HG03097 (cell line): Measurements from ENCODE around the gene ASIC1.
"Not testable (repeated sequence)": the region's sequence is repeated elsewhere in the genome, so short reads cannot be mapped to it uniquely, and the experiment has no call there.

Experiments used
- ATAC-seq: cut with Tn5 transposase; IDR thresholded peaks from one replicate; pipeline ENCODE4 v1.9.1; 2021; ENCODE audit not compliant: unreplicated experiment, low FRiP score

The ASIC1 gene

DNA sequence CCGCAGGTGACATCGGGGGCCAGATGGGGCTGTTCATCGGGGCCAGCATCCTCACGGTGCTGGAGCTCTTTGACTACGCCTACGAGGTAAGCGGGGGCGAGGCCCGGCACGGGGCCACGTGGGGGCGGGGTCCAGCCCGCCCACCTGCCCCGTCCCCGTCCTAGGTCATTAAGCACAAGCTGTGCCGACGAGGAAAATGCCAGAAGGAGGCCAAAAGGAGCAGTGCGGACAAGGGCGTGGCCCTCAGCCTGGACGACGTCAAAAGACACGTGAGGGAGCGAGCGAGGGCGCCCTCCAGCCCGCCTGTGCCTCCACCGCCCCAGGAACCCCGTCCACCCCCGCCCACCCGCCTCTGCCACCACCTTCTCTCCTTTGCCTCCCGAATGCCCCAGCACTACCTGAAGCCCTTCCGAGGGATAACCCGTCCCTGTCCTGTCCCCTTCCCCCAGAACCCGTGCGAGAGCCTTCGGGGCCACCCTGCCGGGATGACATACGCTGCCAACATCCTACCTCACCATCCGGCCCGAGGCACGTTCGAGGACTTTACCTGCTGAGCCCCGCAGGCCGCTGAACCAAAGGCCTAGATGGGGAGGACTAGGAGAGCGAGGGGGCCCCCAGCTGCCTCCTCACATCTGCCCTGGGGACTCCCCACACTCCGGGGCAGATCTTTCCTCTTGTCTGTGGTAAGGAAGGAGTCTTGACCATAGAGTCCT lies 23.9 kb downstream of the ASIC1 start:
- no peak for ATAC-seq

DNA sequence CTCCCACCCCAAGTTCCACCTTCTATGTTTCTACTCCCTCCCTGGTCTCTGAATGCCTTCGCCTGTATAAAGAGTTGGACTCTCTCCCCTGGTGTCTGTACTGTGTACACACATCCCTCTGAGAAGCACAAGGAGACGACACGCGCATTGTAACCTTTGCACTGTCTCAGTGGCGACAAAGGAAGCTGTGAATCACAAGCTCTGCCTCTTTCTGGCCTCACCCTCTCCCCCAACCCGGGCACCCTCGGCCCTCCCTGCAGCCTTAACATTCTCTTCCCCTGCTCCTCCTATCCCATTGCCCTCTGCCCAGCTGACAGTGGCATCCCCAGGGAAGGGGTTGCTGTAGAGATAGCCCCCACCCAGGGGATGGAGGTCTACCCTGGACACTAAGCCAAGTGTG lies 25.2 kb downstream of the ASIC1 start:
- ATAC-seq = no peak

DNA sequence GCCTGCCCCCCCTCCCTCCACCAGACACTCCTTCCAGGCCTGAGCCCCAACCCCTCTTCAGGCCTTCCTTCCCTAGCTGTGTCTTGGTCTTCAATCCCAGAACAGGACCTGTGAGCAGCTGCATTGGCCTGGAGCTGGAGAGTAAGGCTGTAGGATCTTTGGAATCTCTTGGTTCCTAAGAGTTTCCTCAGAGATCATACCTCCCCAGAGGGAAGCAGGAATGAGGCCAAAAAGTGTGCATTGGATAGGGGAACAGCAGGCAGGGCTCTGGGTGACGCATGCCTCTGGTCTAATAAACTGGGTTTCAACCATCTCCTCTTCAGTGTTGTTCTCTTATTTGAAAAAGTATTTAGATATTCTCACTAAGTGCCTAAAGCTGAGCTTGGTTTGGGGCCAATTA lies 25.9 kb downstream of the ASIC1 start:
- no peak for ATAC-seq

DNA sequence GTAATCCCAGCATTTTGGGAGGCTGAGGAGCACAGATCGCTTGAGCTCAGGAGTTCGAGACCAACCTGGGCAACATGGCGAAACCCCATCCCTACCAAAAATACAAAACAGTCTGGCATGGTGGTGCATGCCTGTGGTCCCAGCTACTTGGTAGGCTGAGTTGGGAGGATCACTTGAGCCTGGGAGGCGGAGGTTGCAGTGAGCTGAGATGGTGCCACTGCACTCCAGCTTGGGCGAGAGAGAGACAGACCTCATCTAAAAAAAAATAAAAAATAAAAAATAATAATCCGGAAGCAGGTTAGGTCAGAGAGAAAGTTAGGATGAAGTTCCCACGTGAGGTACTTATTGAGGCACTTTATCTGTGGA lies 27.0 kb downstream of the ASIC1 start:
- not testable (repeated sequence) for ATAC-seq

DNA sequence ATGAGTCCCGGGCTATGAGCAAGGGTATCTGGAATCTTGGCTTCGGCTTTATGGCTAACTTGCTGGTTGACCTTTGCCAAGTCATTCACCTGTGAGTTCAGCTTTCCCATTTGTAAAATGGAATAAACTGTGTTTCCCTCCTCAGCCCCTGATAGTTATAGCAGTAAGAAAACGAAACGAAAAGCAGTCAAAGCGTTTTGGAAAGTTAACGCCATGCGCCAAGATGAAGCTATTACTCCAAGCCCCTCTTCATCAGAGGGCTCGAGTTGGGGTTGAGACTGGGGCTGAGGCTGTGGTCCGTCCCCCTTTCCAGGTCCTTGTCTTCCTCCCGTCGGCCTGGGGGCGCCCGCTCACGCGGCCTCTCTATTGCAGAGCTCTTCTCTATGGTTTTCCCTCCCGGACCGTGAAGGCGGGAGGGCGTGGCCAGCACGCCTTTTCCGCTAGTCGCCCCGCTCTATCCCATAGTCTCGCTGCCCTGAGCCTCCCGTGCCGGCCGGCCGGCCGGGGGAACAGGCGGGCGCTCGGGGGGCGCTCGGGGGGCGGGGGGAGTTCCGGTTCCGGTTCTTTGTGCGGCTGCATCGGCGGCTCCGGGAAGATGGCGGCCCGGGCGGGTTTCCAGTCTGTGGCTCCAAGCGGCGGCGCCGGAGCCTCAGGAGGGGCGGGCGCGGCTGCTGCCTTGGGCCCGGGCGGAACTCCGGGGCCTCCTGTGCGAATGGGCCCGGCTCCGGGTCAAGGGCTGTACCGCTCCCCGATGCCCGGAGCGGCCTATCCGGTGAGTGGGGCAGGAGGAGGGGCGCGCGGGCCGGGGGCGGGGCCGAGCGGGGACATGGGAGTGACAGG lies 27.6 kb downstream of the ASIC1 start, which contains the start of gene SMARCD1:
TSS of gene SMARCD1 (plus strand) at position 568 of the 840 bp plus-strand sequence. CDS start at position 596, 28 bp downstream.
- ATAC-seq = peak; percentile 71

DNA sequence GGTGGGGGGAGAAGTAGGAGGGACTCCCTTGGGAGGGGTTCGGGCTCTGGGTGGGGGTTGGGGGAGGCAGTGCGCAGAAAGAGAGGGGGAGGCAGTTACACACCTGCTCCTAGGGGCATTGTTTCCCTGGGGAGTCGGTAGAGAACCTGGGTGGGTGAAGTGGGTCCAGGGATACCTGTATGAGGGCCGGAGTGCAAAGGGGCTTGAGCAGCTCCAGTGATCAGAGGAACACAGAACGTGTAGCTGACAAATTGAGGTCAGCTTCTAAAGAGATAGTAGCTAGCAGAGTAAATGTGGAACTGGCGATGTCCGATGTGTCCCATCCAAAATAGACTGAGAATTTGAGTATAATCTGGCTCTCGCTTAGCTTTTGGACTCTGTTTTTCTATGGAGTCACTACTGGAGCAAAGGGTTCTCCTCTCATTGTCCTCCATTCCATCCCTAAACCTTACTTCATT lies 28.2 kb downstream of the ASIC1 start:
- peak; percentile 7 for ATAC-seq

DNA sequence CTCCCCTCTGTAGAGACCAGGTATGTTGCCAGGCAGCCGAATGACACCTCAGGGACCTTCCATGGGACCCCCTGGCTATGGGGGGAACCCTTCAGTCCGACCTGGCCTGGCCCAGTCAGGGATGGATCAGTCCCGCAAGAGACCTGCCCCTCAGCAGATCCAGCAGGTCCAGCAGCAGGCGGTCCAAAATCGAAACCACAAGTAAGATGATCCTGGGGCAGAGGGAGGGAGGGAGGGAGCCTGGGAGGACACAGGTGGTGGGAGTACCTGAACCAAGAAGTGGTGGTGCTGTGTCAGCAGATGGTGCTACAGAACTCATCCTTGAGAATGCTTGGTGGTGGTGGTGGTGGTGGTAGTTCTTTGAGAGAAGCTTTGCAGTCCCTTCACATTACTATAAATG lies 28.8 kb downstream of the ASIC1 start:
- no peak for ATAC-seq

DNA sequence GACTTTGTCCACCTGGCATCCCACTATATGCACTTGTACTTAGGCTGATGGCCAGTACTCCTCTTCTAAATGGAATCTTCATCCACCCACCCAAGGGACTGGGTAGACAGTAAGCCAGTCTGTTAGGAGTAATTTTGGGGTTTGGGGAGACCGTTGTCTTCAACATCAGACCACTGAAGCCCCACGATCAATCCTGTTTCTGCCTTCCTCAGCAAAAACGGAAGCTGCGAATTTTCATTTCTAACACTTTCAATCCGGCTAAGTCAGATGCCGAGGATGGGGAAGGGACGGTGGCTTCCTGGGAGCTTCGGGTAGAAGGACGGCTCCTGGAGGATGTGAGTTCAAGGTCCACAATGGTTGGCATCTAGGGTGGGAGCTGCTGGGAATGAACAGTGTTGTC lies 29.8 kb downstream of the ASIC1 start:
- ATAC-seq = no peak

DNA sequence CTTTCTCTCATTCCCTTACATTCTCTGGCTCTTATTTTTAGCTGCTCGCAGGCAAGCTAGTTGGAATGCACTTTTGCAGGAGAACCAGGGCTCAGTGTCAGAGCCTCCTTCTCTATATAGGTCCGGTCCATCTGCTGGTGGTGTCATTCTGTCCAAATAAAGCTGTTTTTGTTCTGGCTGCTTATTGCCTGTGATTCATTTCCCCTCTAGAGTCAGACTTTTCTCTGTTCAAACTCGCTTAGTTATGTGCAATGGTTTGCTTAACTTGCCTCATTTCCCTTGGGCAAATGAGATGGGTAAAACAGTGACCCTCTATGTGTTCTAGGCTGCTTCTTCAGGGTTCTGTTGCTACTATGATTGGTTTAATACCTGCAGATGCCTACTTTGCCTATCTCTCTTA lies 30.6 kb downstream of the ASIC1 start:
- ATAC-seq = no peak

DNA sequence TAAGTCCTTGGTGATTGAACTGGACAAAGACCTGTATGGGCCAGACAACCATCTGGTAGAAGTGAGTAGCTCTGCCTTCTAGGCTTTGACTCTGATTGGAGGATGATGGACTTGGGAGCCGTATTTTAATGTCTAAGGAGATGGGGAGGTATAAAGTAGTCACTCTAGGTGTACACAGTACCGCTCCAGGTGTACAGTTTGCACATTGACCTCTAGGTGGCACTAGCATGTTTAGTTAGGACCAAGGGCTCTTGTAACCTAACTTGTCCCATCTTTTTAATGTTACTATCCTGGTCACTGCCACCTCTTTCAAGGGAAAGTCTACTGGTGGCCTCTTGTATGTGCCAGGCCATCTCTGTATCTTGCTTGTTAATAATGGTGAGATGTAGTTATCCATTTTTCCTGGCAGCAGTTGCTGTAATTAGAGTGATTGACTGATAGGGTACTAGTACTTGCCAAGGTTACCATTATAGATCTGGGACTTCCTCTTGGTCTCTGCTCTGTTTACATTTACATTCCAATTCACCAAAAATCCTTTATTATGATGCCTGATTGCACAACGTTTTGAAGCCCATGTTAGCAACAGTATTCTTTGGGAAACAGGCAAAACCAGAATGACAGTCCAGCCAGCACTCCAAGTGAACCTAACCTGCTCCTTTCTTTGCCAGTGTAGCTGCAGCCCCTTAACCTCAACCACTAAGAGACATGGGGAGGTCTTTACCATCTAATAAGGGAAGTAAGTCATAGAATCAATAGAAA lies 31.4 kb downstream of the ASIC1 start:
- ATAC-seq = no peak

DNA sequence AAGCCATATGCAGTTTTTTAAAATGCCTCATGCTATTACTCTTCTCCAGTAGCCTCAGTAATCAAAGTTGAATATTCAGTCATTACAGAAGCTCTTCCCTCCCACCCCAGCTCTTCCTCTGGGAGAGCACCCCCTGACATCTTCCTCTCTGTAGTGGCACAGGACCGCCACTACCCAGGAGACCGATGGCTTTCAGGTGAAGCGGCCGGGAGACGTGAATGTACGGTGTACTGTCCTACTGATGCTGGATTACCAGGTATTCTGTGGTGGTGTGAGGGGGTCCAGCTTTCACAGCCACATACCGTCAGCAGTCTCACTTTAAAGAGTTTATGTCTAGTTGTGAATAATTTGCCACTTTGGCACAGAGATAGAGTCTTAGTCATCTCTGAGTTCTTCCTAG lies 32.3 kb downstream of the ASIC1 start:
- ATAC-seq = no peak

DNA sequence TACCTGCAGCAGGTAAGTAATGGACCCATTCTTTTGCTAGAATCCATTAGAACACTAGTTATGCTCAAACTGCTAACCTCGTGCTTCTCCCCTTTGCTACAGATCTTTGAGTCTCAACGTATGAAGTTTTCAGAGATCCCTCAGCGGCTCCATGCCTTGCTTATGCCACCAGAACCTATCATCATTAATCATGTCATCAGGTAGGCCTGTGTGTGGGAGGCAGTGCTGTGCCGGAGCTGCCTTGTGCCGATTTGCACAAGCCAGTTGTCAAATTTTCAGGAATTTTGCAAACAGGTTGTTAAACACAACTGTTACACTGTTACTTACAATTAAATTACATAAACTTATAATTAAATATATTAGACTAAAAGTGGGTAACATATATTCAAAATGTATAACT lies 33.0 kb downstream of the ASIC1 start:
- no peak for ATAC-seq

DNA sequence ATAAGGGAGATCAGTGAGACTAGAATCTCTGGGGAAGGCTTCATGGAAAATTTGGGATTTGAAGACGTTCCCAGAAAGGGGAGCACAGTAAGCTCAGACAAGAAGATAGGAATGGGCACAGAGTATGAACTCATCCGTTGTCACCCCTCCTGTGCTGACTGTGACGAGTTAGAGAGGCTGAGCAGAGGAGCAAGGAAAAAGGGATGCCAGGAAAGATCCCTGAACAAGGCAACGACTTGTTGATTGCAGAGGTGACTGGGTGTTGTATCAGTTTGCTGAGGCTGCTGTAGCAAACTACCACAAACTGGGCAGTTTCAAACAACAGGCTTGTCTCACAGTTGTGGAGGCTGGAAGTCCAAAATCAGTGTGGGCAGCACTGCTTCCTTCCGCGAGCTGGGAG lies 40.6 kb downstream of the ASIC1 start:
- ATAC-seq = no peak

DNA sequence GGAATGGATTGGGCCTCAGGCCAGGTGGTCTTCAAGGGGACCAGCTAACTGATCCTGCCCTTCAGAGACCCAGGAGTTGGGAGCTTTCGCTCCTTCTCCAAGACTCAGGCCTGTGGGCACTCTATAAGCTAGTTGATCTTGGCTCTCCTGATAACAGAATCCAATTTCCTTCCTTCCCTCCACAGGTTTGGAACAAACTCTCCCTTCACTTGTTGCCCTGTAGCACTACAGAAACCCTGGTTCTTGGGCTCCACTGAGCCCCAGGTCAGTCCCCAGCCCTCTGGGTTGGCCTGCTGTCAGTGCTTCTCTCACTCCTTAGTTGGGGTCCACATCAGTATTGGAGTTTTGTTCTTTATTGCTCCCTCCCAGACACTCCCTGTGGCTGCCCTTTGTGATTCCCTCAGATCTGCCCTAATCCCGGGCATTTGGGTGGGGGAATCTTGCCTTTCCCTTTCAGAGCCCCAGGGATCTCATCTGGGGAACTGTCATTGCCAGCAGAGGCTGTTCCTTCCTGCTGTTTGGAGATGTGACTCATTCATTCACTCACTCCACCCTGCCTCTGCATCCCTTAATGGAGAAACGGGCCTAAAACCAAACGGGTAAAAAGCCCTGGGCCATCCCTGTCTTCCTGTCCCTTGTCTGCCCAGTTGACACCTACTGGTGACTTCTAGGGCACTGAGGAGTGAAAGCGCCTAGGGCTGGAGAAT lies 42.1 kb downstream of the ASIC1 start:
- ATAC-seq = no peak

DNA sequence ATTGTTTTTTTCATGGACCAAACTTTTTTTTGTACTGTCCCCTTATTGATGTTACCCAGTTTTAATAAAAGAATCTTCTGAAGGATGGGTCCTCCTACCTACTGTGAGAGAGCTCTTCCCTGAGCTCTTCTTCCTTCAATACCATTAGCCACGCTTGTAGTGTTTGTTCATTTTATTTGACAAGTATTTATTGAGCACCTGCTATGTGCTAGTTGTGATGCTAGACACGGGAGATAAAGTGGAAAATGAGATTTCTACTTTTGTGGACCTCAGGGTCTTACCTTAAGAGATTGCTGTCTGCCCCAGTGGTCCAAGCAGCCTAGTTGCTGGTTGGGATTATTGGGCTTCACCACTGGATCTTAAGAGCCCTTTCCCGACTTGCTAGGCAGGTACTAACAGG lies 43.2 kb downstream of the ASIC1 start:
- ATAC-seq = no peak

DNA sequence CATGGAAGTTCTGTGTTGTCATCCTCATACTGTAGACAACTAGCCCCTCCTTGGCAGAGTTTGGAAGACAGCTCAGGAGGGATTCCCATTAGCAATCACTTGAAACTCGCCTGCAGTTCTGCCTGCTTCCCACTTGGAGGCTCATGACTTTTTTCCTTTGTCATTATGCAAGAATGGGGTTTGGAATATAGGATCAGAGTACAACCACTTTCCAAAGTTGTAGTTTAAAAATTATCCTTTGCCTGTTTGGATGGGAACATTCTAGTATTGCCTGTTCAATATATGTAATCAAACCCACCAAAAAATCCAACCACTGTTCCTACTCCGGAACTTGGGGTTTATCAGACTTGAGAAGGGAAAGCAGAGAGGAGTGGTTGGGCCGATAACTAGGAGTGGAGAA lies 44.3 kb downstream of the ASIC1 start:
- ATAC-seq = no peak

DNA sequence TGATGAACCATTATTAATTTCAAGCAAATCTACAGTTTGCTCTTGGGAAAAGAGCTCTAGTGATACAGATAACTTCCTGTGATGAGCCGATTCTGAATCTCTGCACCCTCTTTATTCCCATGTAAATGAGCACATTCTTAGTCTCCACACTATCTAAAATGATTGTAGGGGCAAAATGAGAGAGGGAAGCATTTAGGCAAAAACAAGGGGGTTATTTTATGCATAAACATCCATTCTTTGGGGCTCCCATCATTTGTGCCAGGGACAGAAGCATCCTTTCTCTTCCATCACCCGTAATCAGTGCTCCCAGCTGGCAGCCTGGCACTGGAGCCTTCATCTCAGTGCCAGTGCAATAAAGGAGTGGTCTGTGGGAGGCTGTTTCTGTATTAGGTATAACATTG lies 44.7 kb downstream of the ASIC1 start:
- ATAC-seq = no peak

DNA sequence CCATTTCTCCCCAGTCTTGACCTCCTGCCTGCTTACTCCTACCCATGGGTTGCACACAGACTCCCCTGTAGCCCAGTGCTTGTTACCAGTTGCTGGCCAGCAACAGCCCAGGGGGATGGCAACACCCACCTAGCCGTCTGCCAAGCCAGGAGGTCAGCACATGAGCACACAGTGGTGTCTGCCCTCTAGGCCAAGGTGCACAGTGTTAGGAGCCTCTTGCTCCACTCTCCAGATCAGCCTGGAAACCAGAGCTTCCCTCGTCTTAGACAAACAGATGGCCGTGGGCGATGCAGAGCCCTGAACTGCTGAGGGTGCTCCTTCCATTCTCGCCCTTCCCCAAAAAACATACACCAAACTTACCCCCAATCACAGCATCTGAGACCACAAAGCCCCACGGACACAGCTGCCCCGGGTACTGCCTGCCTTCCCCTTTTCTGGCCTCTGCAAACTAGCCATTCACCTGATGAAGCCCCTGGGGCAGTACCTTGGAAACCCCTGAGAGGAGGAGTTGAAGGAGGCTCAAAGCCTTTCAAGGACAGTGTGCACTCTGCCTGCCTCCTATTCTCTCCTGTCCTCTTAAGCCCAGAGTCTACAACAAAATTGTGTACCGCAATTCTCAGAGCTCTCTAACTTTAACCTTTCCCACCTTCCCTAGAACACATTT lies 45.4 kb downstream of the ASIC1 start:
- ATAC-seq = no peak

DNA sequence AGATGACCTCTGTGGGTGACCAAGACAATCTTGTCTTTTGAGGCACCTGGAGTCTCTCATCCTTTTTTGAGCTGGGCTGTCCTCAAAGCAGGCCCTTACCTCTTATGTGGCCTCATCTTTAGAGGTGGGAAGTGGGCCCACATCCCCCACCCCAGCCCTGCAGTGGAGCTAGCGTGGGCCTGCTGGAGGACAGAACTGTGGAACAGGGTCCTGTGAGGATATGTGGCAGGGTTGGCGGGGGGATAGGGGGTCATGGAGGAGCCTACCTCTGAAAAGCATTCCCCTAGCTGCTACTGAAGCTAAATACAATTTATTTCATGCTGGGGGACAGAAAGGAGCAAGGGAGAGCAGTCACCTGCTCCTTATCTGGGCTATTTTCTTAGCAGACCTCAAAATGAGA lies 46.0 kb downstream of the ASIC1 start:
- ATAC-seq = no peak

DNA sequence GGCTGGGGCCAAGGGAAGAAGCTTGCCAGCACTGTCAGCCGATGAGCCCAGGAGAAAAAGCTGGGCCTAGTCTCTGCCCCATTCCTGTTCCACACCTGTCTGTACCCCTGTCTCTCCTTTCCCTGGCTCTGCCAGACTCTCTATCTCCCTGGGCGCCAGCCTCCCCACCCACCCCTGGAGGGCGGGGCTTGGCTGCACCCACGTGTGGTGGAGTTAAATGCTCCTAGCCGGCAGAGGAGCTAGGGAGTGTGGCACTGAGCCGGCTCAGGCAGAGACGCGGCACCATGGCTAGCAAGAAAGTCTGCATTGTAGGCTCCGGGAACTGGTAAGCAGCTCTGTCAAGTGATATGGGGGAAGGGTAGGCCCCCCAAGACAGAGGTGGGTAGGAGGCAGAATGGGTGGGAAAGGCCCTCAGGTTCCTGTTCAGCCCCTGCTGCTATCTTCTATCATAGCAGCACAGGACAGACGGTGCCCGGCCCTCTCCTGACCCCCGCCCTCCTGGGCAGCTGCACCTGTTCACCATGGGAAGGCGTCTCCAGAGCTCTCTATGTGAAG lies 46.4 kb downstream of the ASIC1 start, which contains the start of gene GPD1:
TSS of gene GPD1 (plus strand) at position 242 of the 555 bp plus-strand sequence. CDS start at position 285, 43 bp downstream.
- no peak for ATAC-seq
